Body of pancreas (tissue), 4 donors: ENCODE measurements around the gene LMBRD2. TPM values are rescaled to one million over a fixed set of nuclear protein-coding genes. Genes with fewer than 3 reads are reported as not detected.

Source experiments
- ATAC-seq: fragments of 150-250 bp; one replicate; pipeline ENCODE4 v1.9.1; 2016
- DNase-seq, 4 donors: peaks; one replicate each; pipeline ENCODE4 v3.0.0-alpha.2; 2019
- H3K27ac ChIP-seq, 4 donors: fragments of 200-600 bp; sonication (generic); 1 replicate in 3 of 4; 2 replicates in 1 of 4; pipeline versions ENCODE4 v1.5.1 to v1.6.1; 2016 to 2019; ENCODE audit warnings: mild to moderate bottlenecking in 1 of 4, mixed read lengths in 1 of 4, moderate library complexity in 1 of 4
- H3K27me3 ChIP-seq, 2 donors: fragments of 200-600 bp; sonication (generic); one replicate each; pipeline ENCODE4 v1.6.0; 2016; ENCODE audit warnings: mild to moderate bottlenecking in 1 of 2
- H3K36me3 ChIP-seq, 2 donors: fragments of 200-600 bp; sonication (generic); replicated peaks in 1 of 2; 2 replicates each; pipeline ENCODE4 v1.5.1; 2016; ENCODE audit warnings: low read depth in 2 of 2; ENCODE audit not compliant: insufficient read depth in 1 of 2
- H3K4me1 ChIP-seq: fragments of 200-600 bp; sonication (generic); one replicate; pipeline ENCODE4 v1.6.0; 2016
- H3K4me3 ChIP-seq, 2 donors: fragments of 200-600 bp; sonication (generic); 1 replicate in 1 of 2; 2 replicates in 1 of 2; pipeline ENCODE4 v1.5.1; 2016 to 2019
- H3K9me3 ChIP-seq, 3 donors: fragments of 200-600 bp; sonication (generic); 1 replicate in 2 of 3; 2 replicates in 1 of 3; pipeline ENCODE4 v1.5.1; 2016
- CTCF ChIP-seq, 7 experiments: fragments of 450-650 bp in 4 of 7; fragments of 200-600 bp in 3 of 7; sonication (generic) in 3 of 7; IDR thresholded peaks; one replicate each; pipeline ENCODE4 v1.5.1; 2016 to 2019; ENCODE audit warnings: antibody characterized with exemption in 7 of 7
- POLR2A ChIP-seq, 3 donors: fragments of 450-650 bp; IDR thresholded peaks; one replicate each; pipeline ENCODE4 v1.6.1; 2016; ENCODE audit warnings: antibody characterized with exemption in 3 of 3, mild to moderate bottlenecking in 2 of 3
- WGBS, 2 donors: methylation state at CpG; one replicate each; pipeline ENCODE4 v1.1.5; 2017; 5-methylcytosine and 5-hydroxymethylcytosine counted together
- intact Hi-C: fragments of 100-400 bp; cut with DNase I; formaldehyde crosslinking; loops from one replicate; pipeline ENCODE4 v1.15.1; 2023
- total RNA-seq, 2 donors: library from RNA; depleted of rRNA; stranded (reverse); fragments of >200 nt; gene quantifications; one replicate each; pipeline ENCODE4 v1.1.0, GENCODE V29; 2016

The LMBRD2 gene
- total RNA-seq, 2 donors from 2014 or later, result 5.6 to 8.6 TPM

DNA sequence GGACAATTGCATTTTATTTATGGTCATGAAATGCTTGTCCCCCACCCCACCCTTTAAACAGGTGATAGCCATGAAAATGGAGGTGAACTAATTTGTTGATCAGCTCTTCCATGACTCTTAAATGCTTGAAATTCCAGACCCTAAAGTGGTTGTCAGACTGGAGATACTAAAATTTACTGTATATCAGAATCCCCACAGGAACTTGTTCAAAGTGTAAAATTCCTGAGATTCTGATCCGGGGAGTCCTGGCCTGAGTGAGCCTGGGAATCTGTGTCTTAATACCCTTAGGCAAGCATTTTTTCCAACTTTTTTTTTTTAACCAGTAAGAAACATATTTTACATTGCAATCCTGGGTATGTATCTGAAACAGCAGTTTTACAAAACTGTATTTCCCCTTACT is 4.9 kb upstream of the LMBRD2 start:
- Histone ChIP-seq H3K36me3 (no peaks in the 10 kb centered on the region), H3K4me1 (peaks cover 13% of the 10 kb centered on the region), H3K27ac (no peak overlapping the region), H3K9me3 (no peaks in the 10 kb centered on the region), H3K4me3 (no peak overlapping the region), H3K27me3 (no peaks in the 10 kb centered on the region)
- no peak for TF ChIP-seq CTCF (IDR thresholded peaks at IDR 0.05)
- no peak for TF ChIP-seq POLR2A (IDR thresholded peaks at IDR 0.05)
- intact Hi-C loops, result no loop called here
- 73 to 74% methylated on average over 1 of the region's 1 CpG for WGBS, 2 donors
- no peak for ATAC-seq
- no peak for DNase-seq

- TF ChIP-seq CTCF (IDR thresholded peaks at IDR 0.05), result no peak
- no peak for TF ChIP-seq POLR2A (IDR thresholded peaks at IDR 0.05)
- no peak for ATAC-seq
- peaks cover 13% of the 10 kb centered on the region for H3K4me1 ChIP-seq
- H3K27ac ChIP-seq, result no peak overlapping the region
- H3K27me3 ChIP-seq, result no peaks in the 10 kb centered on the region
- H3K4me3 ChIP-seq, result no peak overlapping the region
- intact Hi-C loops, result no loop called here
- no peaks in the 10 kb centered on the region for H3K36me3 ChIP-seq
- no peak for DNase-seq
- H3K9me3 ChIP-seq, result no peaks in the 10 kb centered on the region
- 65 to 84% methylated on average over 4 of the region's 4 CpGs for WGBS, 2 donors
Measured at GRCh38 chr5:36156121-36156601, 4.5 kb upstream of the LMBRD2 start.

DNA sequence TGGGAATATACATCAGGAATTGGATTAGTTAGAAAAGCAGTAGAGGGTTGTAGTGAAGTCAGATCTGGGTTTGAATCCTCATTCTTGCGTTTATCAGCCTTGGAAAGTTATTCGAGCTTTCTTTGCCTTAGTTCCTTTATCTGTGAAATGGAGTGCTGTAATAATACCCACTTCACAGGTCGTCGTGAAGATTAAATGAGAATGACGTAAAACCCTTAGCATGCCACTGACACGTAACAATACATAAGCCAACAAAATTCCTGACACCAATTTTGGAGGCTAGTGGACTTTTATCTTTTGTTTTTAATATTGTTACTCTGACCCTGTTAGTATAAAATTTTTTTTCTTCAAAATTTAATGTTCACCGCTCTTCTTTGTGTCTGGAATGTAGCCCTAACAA is 3.6 kb upstream of the LMBRD2 start:
- H3K4me1 ChIP-seq, result peaks cover 20% of the 10 kb centered on the region
- TF ChIP-seq CTCF (IDR thresholded peaks at IDR 0.05), result no peak
- TF ChIP-seq POLR2A (IDR thresholded peaks at IDR 0.05), result no peak
- no peaks in the 10 kb centered on the region for H3K36me3 ChIP-seq
- no peaks in the 10 kb centered on the region for H3K27me3 ChIP-seq
- H3K4me3 ChIP-seq, result no peak overlapping the region
- DNase-seq (no peak), ATAC-seq (no peak)
- intact Hi-C loops, result no loop called here
- no peaks in the 10 kb centered on the region for H3K9me3 ChIP-seq
- WGBS, 2 donors, result 87 to 95% methylated on average over 7 of the region's 7 CpGs
- no peak overlapping the region for H3K27ac ChIP-seq

DNA sequence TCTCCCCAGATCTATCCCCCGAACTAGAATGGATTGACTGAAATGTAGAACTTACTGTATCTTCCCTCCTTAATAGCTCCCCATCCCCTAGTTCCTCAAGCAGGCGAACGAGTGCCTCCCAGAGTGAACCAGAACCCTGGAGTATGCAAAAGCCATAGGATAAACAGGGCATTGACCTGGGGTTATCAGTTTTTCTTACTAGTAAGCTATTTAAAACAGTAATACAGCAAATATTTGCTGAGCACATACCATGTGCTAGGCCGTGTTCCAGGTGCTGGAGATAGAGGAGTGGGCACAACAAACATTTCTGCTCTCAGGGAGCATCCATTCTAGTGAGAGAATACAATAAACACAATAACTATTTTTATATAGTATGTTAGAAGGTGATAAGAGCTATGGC is 2.0 kb upstream of the LMBRD2 start:
- 58 to 63% methylated on average over 4 of the region's 4 CpGs for WGBS, 2 donors

More for the DNA sequence above, 2.0 kb upstream of the LMBRD2 start:
- Histone ChIP-seq H3K4me1 (peaks cover 34% of the 10 kb centered on the region), H3K9me3 (no peaks in the 10 kb centered on the region), H3K27ac (no peak overlapping the region), H3K27me3 (no peaks in the 10 kb centered on the region), H3K4me3 (no peak overlapping the region), H3K36me3 (no peaks in the 10 kb centered on the region)
- intact Hi-C loops, result no loop called here
- DNase-seq (no peak), ATAC-seq (no peak)
- TF ChIP-seq POLR2A (IDR thresholded peaks at IDR 0.05) (no peak), CTCF (IDR thresholded peaks at IDR 0.05) (no peak)
